CD4-positive, alpha-beta T cell (primary cell): ENCODE data around the gene FCN1. TPM values are rescaled to one million over a fixed set of nuclear protein-coding genes. Genes with fewer than 3 reads are reported as not detected.

ENCODE experiments used
- ATAC-seq: fragments of 200-7000 bp; cut with Tn5 transposase; one replicate; pipeline ENCODE4 v1.10.0; 2022; ENCODE audit warnings: mild to moderate bottlenecking; ENCODE audit not compliant: poor library complexity
- CTCF ChIA-PET: fragments of 350-600 bp; sonication (Branson Sonifier 250); formaldehyde crosslinking; loops from one replicate; lab custom pipeline; 2021; ENCODE audit warnings: antibody characterized with exemption, inconsistent platforms; lab: Charles Lee
- POLR2A ChIA-PET: fragments of 350-600 bp; sonication (Branson Sonifier 250); formaldehyde crosslinking; loops from one replicate; lab custom pipeline; 2021; ENCODE audit warnings: antibody characterized with exemption, inconsistent platforms; lab: Charles Lee
- DNase-seq, 14 experiments: peaks; one replicate each; pipeline ENCODE4 v3.0.0-alpha.2; 2013 to 2020; ENCODE audit warnings: mixed read lengths in 2 of 14
- H3K27ac ChIP-seq, 2 donors: one replicate each; pipeline versions ENCODE4 v1.5.1 to v1.7.0; 2013; ENCODE audit warnings: low read length in 2 of 2, low read depth in 1 of 2, mild to moderate bottlenecking in 1 of 2
- H3K27me3 ChIP-seq, 2 experiments: 1 replicate in 1 of 2; 2 replicates in 1 of 2; pipeline versions ENCODE4 v1.6.1 to v1.7.0; 2013; ENCODE audit warnings: low read length in 2 of 2, control low read depth in 1 of 2, mild to moderate bottlenecking in 1 of 2, moderate library complexity in 1 of 2; ENCODE audit not compliant: insufficient read depth in 2 of 2, control insufficient read depth in 1 of 2
- H3K36me3 ChIP-seq: one replicate; pipeline ENCODE4 v1.6.1; 2013; ENCODE audit warnings: low read length, control low read depth; ENCODE audit not compliant: insufficient read depth
- H3K4me1 ChIP-seq: one replicate; pipeline ENCODE4 v1.6.1; 2013; ENCODE audit warnings: low read length, control low read depth; ENCODE audit not compliant: insufficient read depth
- H3K4me3 ChIP-seq: one replicate; pipeline ENCODE4 v1.5.1; 2013; ENCODE audit warnings: mild to moderate bottlenecking, low read length, moderate library complexity
- H3K9me3 ChIP-seq, 2 experiments: 1 replicate in 1 of 2; 2 replicates in 1 of 2; pipeline versions ENCODE4 v1.6.1 to v1.7.0; 2013; ENCODE audit warnings: low read length in 2 of 2, mild to moderate bottlenecking in 2 of 2, control low read depth in 1 of 2, moderate library complexity in 1 of 2; ENCODE audit not compliant: control insufficient read depth in 1 of 2, insufficient read depth in 1 of 2
- H3K27ac Mint-ChIP-seq: one replicate; pipeline ENCODE4 v1.8.0; 2020; ENCODE audit warnings: mixed read lengths
- H3K27me3 Mint-ChIP-seq: one replicate; pipeline ENCODE4 v1.8.0; 2021; ENCODE audit warnings: mixed read lengths
- H3K36me3 Mint-ChIP-seq: one replicate; pipeline ENCODE4 v1.8.0; 2021; ENCODE audit warnings: low read depth, mixed read lengths
- H3K4me1 Mint-ChIP-seq: one replicate; pipeline ENCODE4 v1.8.0; 2021; ENCODE audit warnings: low read depth, mixed read lengths
- H3K4me3 Mint-ChIP-seq: one replicate; pipeline ENCODE4 v1.8.0; 2020; ENCODE audit warnings: mild to moderate bottlenecking, mixed read lengths
- H3K9me3 Mint-ChIP-seq: one replicate; pipeline ENCODE4 v1.8.0; 2020; ENCODE audit warnings: mixed read lengths
- intact Hi-C, 2 experiments: fragments of 100-400 bp; cut with DNase I in 1 of 2; cut with micrococcal nuclease in 1 of 2; formaldehyde crosslinking; loops; one replicate each; pipeline versions ENCODE4 v1.15.1 to v1.9.0; 2023 to 2025; cut with DNase I, micrococcal nuclease
- total RNA-seq, 174 experiments: library from RNA in 2 of 174; stranded (reverse) in 2 of 174; gene quantifications; one replicate each; pipeline ENCODE4 v1.2.3 and lab custom pipeline; 2021 to 2026
- TF ChIP-seq, protein P1 (sequence below): fragments of 200-600 bp; IDR thresholded peaks from one replicate; pipeline ENCODE4 v1.8.0; 2022; ENCODE audit warnings: antibody characterized with exemption, mild to moderate bottlenecking

Gene FCN1
- total RNA-seq, 2 experiments from 2014 or later, result 9.9 to 10.5 TPM

DNA sequence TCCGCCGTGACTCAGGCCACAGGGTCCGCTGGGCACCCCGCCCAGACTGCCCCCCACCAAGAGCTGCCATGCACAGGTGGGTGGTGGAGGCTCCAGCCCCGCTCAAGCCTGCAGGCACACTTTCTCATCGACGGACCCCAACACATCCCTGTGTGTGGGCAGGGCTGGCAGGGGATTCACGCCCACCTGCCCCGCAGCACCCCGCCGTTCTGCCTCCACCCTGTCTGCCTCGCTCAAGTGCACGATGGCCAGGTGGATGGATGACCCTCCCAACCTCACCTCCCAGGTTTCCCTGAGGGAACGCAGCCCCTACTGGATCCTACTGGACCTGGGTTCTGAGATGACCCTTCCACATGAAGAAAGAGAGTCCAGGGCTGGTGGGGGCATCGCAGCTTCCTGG lies 26.1 kb upstream of the FCN1 start:
- Mint-ChIP-seq H3K36me3 (no peaks in the 10 kb centered on the region), H3K27me3 (no peaks in the 10 kb centered on the region), H3K4me3 (no peak overlapping the region), H3K27ac (no peak overlapping the region), H3K9me3 (no peaks in the 10 kb centered on the region), H3K4me1 (no peaks in the 10 kb centered on the region)
- DNase-seq (no peak), ATAC-seq (no peak)
- ChIA-PET CTCF (no interaction called here), POLR2A (no interaction called here)
- peaks cover 0 to 13% of the 10 kb centered on the region in 2 experiments for H3K9me3 ChIP-seq
- H3K27me3 ChIP-seq, result no peaks in the 10 kb centered on the region
- no peak overlapping the region for H3K27ac ChIP-seq
- intact Hi-C loops, result no loop called here
- no peaks in the 10 kb centered on the region for H3K36me3 ChIP-seq
- H3K4me3 ChIP-seq, result no peak overlapping the region
- TF ChIP-seq, protein P1, sequence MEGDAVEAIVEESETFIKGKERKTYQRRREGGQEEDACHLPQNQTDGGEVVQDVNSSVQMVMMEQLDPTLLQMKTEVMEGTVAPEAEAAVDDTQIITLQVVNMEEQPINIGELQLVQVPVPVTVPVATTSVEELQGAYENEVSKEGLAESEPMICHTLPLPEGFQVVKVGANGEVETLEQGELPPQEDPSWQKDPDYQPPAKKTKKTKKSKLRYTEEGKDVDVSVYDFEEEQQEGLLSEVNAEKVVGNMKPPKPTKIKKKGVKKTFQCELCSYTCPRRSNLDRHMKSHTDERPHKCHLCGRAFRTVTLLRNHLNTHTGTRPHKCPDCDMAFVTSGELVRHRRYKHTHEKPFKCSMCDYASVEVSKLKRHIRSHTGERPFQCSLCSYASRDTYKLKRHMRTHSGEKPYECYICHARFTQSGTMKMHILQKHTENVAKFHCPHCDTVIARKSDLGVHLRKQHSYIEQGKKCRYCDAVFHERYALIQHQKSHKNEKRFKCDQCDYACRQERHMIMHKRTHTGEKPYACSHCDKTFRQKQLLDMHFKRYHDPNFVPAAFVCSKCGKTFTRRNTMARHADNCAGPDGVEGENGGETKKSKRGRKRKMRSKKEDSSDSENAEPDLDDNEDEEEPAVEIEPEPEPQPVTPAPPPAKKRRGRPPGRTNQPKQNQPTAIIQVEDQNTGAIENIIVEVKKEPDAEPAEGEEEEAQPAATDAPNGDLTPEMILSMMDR, result no peak
- H3K4me1 ChIP-seq, result no peaks in the 10 kb centered on the region

DNA sequence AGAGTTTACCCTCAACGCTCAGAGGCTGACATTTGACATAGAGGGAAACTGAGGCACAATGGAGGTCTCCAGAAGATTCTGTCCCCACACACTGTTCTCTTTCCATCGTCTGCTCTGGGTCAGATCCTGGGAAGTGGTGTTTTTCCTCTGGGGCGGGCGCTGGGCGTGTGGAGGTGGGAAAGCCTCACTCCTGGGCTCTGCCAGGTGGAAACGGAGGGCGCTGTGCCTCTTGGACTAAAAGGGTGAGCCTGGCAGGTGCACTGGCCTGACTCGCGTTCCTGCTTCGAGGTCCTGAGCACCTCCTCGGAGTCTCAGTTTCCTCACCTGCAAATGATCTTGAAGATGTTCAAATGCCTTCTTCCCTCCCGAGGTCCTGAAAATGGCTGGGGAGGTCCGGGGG lies 25.7 kb upstream of the FCN1 start:
- Mint-ChIP-seq H3K27me3 (no peaks in the 10 kb centered on the region), H3K4me3 (no peak overlapping the region), H3K9me3 (no peaks in the 10 kb centered on the region), H3K36me3 (no peaks in the 10 kb centered on the region), H3K27ac (no peak overlapping the region), H3K4me1 (no peaks in the 10 kb centered on the region)
- intact Hi-C loops, result no loop called here
- TF ChIP-seq, protein P1, result no peak
- Histone ChIP-seq H3K4me1 (no peaks in the 10 kb centered on the region), H3K36me3 (no peaks in the 10 kb centered on the region), H3K27me3 (no peaks in the 10 kb centered on the region), H3K27ac (no peak overlapping the region), H3K4me3 (no peak overlapping the region), H3K9me3 (peaks cover 0 to 13% of the 10 kb centered on the region in 2 experiments)
- ChIA-PET CTCF (no interaction called here), POLR2A (no interaction called here)
- no peak for DNase-seq
- ATAC-seq, result no peak

DNA sequence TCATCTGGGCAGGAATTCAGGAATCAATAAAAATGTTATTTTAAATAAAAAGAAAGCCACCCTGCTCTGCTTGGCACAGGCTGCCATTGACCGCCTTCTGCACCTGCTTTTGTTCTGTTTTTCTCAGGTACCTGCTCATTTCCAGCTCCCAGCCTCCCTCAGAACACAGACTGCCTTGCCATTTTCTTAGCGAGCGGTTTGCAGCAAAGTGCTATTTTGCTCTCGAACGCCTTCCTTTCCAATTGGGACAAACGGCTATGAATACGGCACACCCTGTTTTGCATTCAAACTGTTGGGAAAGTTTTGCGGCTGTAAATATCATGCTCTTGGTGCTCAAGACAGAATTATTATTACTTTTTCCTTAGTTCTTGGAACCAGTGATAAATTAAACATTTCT lies 25.1 kb upstream of the FCN1 start:
- POLR2A ChIA-PET, result no interaction called here
- H3K27me3 Mint-ChIP-seq, result no peaks in the 10 kb centered on the region
- intact Hi-C loops, result no loop called here
- no peak overlapping the region for H3K4me3 Mint-ChIP-seq
- H3K9me3 ChIP-seq, result peaks cover 0 to 13% of the 10 kb centered on the region in 2 experiments
- TF ChIP-seq, protein P1, result no peak
- H3K36me3 ChIP-seq, result no peaks in the 10 kb centered on the region
- no peaks in the 10 kb centered on the region for H3K9me3 Mint-ChIP-seq
- DNase-seq (no peak), ATAC-seq (no peak)
- no peak overlapping the region for H3K4me3 ChIP-seq
- H3K4me1 Mint-ChIP-seq, result no peaks in the 10 kb centered on the region
- H3K4me1 ChIP-seq, result no peaks in the 10 kb centered on the region
- no peak overlapping the region for H3K27ac ChIP-seq
- CTCF ChIA-PET, result no interaction called here
- H3K27me3 ChIP-seq, result no peaks in the 10 kb centered on the region
- no peak overlapping the region for H3K27ac Mint-ChIP-seq
- H3K36me3 Mint-ChIP-seq, result no peaks in the 10 kb centered on the region
